GM12801 (cell line): ENCODE measurements around the gene DPH7.

Source experiments
- TF ChIP-seq, protein P1 (sequence below): IDR thresholded peaks from one replicate; pipeline ENCODE4 v1.5.1; 2011; ENCODE audit warnings: control low read depth; ENCODE audit not compliant: insufficient read length; ENCODE audit errors: extremely low read depth

DPH7 gene

DNA sequence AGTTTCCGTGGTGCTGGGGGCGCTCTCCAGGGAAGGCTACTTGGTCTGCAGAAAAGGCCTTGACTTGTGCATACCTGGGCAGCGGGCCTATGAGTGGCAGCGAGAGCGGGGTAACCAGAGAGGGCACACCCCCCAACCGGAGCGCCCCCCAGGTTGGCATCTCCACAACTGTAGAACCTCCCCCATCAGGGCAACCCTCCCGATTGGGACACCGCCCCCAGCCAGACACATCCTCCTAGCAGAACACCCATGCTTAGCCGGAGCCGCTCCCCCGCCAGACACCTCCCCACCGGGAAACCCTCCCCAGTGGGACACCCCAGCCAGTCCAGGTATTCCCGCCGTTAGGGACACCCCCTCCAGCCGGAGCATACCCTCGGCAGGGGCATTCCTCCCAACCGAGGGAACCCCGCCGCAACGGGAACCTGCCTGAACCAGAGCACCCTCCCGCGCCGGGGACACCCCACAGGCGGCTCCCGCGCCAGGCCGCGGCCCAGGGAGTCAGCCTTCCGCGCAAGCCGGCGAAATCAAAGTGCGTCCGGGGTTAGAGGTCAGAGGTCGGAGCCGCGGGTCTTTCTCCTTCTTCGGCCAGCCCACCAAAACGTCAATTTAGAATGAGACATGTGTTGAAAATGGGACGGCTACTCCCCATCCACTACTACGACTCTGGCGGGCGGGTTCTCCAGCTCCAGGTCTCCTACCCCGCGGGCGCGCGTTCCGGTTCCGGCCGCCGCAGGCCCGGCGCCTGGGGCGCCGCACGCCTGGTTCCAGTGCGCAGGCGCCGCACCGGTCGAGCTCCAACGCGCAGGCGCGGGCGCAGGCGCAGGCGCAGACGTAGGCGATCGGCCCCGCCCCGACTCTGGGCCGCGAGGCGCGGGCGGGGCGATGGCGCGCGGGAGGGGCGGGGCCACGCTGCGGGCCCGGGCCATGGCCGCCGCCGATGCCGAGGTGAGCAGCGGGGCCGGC, 39.7 kb upstream of the DPH7 start, which contains the start of gene EHMT1:
Gene EHMT1 (plus strand): TSS at position 901 of the 963 bp plus-strand sequence. CDS start 24 bp downstream, at position 925.
- TF ChIP-seq, protein P1, sequence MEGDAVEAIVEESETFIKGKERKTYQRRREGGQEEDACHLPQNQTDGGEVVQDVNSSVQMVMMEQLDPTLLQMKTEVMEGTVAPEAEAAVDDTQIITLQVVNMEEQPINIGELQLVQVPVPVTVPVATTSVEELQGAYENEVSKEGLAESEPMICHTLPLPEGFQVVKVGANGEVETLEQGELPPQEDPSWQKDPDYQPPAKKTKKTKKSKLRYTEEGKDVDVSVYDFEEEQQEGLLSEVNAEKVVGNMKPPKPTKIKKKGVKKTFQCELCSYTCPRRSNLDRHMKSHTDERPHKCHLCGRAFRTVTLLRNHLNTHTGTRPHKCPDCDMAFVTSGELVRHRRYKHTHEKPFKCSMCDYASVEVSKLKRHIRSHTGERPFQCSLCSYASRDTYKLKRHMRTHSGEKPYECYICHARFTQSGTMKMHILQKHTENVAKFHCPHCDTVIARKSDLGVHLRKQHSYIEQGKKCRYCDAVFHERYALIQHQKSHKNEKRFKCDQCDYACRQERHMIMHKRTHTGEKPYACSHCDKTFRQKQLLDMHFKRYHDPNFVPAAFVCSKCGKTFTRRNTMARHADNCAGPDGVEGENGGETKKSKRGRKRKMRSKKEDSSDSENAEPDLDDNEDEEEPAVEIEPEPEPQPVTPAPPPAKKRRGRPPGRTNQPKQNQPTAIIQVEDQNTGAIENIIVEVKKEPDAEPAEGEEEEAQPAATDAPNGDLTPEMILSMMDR = no peak

DNA sequence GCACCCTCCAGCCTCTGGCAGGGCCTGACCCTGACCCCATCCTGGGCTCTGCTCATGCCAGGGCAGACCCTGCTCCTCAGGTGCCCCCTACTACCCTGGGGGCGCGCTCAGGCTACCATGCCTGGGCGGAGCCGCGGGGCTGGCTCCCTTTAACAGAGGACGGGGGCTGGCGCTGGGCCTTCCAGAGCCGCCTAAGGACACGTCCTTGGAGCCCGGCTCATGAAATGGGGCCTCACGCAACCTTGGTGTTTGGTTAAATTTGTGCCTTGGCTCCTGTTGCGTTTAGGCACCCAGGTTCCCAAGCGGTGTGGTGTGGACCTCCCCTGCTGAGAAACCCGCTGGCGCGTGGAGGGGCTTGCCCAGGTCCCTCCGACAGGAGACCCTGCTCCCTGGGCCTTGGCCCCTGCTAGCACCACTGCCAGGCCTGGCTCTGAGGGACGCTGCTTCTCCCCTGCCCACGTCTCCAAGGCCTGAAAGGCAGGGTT, 36.7 kb upstream of the DPH7 start:
- TF ChIP-seq, protein P1 = no peak

DNA sequence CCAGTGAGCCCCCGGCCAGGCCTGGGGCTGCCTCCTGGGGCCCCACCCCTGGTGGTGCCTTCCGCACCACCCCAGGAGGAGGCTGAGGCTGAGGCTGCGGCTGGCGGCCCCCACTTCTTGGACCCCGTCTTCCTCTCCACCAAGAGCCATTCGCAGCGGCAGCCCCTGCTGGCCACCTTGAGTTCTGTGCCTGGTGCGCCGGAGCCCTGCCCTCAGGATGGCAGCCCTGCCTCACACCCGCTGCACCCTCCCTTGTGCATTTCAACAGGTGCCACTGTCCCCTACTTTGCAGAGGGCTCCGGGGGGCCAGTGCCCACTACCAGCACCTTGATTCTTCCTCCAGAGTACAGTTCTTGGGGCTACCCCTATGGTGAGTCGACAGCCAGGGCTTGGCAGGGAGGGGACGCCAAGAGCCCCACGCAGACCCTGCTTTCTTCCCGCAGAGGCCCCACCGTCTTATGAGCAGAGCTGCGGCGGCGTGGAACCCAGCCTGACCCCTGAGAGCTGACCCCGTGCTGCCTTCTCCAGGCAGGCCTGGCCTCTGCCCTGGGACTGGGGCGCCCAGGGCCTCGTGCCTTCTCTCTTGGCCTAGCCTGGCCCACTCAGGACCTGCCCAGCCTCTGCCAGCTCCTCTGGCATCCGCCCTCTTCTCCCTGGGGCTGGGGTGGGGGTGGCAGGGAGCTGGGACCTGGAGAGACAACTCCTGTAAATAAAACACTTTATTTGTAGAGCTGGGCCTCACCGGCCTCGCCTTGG, 36.1 kb upstream of the DPH7 start:
- TF ChIP-seq, protein P1 = no peak

DNA sequence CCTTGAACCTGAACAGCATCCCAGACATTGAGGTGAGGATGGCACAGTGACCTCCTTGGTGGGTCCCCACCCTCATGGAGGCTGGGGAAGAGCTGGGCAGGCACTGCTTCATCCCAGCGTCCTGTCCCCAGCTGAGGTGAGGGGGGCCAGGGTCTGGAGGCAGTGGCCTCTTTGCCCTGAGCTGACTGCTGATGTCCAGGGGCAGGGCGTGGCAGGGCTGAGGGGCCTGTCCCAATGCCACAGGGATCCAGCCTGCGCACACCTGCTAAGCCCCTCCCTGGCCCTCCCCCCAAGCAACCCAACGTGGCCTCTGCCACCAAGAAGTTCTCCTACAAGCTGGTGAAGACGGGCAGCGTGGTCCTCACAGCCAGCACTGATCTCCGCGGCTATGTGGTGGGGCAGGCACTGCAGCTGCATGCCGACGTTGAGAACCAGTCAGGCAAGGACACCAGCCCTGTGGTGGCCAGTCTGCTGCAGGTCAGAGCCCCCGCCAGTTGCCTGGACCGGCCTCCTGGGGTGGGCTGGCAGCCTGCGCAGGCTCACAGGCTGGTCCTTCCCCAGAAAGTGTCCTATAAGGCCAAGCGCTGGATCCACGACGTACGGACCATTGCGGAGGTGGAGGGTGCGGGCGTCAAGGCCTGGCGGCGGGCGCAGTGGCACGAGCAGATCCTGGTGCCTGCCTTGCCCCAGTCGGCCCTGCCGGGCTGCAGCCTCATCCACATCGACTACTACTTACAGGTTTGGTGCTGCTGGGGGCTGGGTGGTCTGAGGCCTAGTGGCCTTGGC, 35.2 kb upstream of the DPH7 start:
- TF ChIP-seq, protein P1 = no peak

DNA sequence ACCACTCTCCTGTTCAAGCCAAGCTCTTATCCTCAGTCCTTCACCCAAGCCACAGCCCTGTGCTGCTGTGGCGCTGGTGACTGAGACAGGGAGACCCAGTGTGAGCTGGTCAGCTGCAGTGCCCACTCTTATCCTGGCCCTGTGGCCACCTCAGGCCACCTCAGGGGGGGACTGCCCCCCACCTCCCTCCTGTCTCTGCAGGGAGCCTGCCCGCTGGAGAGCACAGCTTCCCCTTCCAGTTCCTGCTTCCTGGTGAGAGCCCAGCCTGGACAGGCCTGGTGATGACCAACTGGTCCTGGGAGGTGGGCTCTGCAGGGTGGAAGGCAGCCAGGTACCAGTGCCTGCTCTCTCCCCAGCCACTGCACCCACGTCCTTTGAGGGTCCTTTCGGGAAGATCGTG, 34.5 kb upstream of the DPH7 start:
- TF ChIP-seq, protein P1 = no peak

DNA sequence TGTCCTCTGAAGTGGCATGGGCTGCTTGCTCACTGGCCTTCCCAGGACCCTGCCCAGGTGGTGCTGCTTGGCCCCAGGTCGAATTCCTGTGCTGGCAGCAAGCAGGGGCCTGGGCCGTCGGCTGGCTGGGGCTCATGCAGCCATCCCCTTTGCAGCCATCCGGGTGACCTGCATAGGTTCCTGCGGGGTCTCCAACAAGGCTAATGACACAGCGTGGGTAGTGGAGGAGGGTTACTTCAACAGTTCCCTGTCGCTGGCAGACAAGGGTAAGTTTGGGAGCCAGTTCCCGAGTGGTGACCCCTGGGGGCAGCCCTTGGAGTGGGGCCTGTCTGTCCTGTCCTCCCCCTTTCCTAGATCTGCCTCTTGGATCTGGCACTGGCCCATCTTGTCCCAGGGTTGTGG, 34.0 kb upstream of the DPH7 start:
- TF ChIP-seq, protein P1 = no peak
